A549 treated with AZD9567 at 1 μM for 4 hours (cell line): Measurements from ENCODE around the gene FEM1C. TPM values are rescaled to one million over a fixed set of nuclear protein-coding genes. Genes with fewer than 3 reads are reported as not detected.

Experiments used
- total RNA-seq: library from RNA; stranded (reverse); fragments of 200-300 nt; extraction: Qiagen RNA extraction; gene quantifications from 5 replicates; pipeline ENCODE4 v1.2.3, GENCODE V29; 2022; ENCODE audit not compliant: insufficient read depth

The FEM1C gene, protein sequence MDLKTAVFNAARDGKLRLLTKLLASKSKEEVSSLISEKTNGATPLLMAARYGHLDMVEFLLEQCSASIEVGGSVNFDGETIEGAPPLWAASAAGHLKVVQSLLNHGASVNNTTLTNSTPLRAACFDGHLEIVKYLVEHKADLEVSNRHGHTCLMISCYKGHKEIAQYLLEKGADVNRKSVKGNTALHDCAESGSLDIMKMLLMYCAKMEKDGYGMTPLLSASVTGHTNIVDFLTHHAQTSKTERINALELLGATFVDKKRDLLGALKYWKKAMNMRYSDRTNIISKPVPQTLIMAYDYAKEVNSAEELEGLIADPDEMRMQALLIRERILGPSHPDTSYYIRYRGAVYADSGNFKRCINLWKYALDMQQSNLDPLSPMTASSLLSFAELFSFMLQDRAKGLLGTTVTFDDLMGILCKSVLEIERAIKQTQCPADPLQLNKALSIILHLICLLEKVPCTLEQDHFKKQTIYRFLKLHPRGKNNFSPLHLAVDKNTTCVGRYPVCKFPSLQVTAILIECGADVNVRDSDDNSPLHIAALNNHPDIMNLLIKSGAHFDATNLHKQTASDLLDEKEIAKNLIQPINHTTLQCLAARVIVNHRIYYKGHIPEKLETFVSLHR
- 6.3 to 8.1 TPM (median 7.6 TPM) in 5 replicates for total RNA-seq

DNA sequence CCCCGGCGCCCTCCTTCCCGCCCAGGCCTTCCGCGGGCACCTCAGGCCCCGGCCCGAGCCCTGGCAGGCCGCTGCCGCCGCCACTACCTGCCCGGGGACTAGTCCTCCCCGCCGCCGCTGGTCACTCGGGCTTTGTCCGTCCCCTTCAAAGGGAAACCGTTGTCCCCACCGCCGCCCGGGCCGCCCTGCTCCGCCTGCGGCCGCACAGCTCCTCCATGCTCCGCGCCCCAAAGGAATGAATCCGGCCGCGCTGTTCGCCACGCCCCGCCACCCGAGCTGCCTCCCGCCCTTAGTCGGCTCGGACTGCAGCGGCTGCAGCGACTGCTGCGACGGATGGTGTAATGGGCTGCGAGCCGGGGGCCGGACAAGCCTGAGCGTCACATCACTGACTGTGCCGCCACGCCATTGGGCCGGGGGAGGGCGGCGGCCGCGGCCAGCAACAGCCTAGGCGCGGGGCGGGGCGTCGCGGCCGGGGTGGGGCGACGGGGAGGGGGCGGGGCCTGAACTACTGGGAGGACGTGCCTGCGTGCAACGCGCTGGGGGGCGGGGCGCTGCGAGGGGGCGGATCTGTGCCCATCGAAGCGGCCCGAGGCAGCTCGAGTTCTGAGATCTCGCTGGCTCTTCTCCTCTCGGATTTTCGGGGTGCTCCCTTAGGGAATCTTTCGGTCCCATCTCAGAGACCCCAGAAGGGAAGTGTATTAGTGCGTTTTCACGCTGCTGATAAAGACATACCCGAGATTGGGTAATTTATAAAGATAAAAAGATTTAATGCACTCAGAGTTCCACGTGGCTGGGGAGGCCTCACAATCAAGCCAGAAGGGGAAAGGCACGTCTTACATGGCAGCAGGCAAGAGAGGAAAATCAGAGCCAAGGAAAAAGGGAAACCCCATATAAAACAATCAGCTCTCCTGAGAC, at the start of gene FEM1C:
Gene FEM1C (minus strand): TSS at position 340 of the 915 bp plus-strand sequence. CDS start 1,282 bp downstream, outside the sequence.

Other genes with a start within 250 kb of the FEM1C start
- gene CCDC112, start 248.1 kb downstream of the FEM1C start, total RNA-seq = 8.2 to 14.7 TPM (median 8.8 TPM) in 5 replicates
- 0.38 to 1.1 TPM (median 0.71 TPM) in 4 of 5 replicates, not detected in the other for gene TICAM2, start 57.7 kb upstream of the FEM1C start, total RNA-seq
- 45.3 to 54.1 TPM (median 52.1 TPM) in 5 replicates for gene TMED7, start 81.3 kb upstream of the FEM1C start, total RNA-seq